AML-193 (cell line): Measurements from ENCODE around the gene IRAK1.

Experiments used
- DNase-seq, 2 experiments: peaks; one replicate each; lab custom pipeline; 2025; lab: John Stamatoyannopoulos, UW

IRAK1 gene

GRCh38 chrX:153971124-153971449 lies 48.6 kb downstream of the IRAK1 start:
- peak; percentile 32 to 39 for DNase-seq

DNA sequence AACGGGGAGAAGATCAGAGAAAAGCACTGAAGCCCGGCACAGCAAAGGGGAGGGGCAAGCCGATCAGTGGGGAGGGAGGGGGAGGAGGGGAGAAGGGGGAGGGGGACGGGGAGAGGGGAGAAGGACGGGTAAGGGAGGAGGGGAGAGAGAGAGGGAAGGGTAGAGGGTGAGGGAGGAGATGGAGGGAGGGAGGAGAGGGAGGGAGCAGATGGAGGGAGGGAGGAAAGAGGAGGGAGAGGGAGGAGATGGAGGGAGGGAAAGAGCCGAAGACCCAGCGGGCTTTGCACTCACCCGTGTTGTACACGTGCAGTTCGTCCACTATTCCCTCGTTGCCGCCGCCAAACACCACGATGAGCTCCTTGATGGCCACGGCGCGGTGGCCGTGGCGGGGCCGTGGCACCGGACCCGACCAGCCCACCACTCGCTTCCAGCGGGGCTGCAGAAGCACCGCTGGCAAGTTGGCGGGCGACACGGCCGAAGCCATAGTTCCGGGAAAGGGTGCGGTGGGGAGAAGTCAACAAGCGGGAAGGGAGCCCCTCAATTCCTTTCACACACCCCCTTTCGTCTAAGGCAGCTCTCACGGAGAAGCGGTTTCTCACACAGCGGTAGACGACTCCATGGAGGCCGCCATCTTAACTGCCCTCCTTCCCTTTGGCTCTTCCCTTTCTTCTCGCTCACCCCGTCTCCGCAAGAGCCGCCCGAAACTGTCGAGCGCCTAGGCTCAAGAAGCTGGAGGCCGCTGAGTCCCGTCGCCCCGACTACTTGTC lies 49.2 kb downstream of the IRAK1 start:
- DNase-seq: no peak

DNA sequence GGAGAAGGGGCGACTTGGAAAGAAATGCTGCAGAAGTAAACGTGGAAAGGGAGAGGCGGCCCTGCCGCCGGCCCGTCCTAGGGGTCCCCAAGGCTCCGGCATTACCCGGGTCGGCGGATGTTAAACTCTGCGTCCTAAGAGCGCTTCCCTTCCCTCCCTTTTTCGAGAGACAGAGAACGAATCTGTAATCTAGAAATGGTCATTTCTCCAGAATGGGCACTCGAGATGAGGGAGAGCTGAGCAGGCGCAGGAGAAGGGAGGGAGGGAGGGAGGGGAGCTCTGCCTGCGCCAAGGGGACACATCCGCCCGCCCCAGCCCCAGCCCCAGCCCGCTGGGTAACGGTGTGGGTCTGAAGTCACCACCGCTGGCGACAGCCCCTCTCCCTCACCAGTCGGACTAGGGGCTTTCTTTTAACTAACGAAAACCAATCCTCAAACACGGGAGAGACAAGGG lies 49.8 kb downstream of the IRAK1 start:
- DNase-seq: no peak

DNA sequence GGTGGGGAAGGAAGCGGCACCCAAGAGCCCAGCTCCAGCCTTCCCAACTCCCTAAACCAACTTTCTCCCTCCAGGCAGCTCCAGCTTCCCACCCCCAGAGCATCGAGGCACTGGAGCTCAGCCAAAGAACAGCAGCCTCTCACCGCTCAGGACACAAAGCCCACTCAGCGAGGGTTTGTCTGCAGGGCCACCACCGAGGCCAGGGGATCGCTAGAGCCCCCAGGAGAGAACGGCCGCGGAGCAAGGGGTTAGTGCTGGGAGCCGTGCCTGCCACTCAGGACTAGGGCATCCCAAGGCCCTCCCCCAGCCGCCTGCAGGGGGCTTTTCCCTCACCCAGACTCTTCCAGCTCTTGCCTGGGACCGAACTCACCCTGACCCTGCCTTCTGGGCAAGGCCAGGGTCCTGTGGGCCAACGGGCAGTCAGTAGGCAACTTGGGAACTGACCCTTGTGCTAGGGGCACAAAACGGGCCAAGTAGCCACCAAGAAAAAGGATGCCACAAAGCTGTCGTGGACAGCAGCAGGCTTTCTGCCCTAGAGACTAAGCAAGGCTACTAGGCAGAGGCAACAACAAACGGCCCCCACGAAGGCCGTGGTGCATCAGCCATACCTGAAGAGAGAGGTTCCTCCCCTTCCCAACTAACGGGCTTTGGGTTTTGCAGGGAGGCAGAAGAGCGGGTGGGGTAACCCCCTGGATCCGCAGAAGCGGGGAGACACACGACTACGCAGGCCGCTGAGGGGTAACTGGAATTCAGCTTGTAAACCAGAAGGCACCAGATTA lies 50.4 kb downstream of the IRAK1 start:
- no peak for DNase-seq

- no peak for DNase-seq
These were observed 51.0 kb downstream of the IRAK1 start for GRCh38 chrX:153968754-153969124.

DNA sequence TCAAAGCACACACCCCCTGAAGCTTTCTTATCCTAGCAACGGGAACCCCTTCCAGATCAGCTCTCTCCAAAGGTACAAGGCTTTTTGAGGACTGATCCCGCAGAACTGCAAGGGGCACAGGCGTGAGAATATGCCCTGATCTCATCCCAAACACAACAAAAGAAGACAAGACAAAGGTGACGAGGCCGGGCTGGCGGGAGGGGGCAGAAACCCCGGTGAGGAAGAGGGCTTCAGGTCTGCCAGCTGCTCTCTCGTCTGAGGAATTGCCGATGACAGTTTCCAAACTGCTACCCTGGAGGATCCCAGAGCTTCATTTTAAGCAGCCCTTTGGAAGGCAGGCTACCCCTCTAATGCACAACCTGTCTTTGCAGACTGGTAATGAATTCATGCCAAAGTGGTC lies 51.4 kb downstream of the IRAK1 start:
- no peak for DNase-seq

- DNase-seq: no peak
These were observed 52.0 kb downstream of the IRAK1 start for GRCh38 chrX:153967536-153968224.

- DNase-seq: no peak
These were observed 52.7 kb downstream of the IRAK1 start for GRCh38 chrX:153966841-153967535.

DNA sequence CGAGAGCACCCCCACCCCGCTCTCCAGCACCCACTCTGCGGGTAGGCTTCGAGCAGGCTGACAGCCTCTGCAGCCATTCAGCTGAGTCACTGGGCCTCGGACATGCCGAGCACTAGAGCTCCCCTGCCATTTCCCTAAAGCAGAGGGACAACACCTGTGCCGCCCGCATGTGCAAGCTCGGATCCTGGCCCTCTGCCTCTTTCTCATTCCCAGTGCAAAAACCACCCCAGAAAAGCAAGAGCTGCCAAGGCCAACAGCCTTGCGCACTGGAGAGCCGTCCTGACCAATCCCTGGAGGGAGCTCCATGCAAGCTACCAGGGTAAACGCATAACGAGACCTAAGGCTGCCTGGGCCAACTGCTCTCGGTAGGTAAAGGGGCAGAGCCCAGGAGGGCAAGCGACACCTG lies 53.4 kb downstream of the IRAK1 start:
- no peak for DNase-seq

- DNase-seq: no peak
These were observed 54.3 kb downstream of the IRAK1 start for GRCh38 chrX:153965406-153965805.

DNA sequence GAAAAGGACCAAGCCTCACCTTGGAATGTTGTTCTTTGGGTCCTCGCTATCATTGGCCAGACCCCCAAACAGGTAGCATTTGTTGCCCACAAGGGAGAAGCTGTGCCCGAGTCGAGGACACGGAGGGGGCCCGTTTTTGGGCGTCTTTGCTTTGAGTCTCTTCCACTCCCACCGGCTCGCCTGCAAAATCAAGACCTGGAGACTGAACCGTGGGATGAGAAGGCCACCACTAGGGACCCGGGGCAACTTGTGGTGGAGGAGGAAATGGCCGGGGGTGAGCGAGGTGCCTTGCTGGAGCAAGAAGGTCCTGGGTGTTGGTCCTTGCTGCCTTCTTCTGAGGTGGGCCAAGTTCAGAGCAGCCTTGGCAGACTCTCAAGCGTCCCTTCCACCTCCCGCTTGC lies 55.6 kb downstream of the IRAK1 start:
- DNase-seq: no peak

- no peak for DNase-seq
These were observed 56.2 kb downstream of the IRAK1 start for GRCh38 chrX:153963546-153963945.

- DNase-seq: no peak
These were observed 58.4 kb downstream of the IRAK1 start for GRCh38 chrX:153961292-153961691.

DNA sequence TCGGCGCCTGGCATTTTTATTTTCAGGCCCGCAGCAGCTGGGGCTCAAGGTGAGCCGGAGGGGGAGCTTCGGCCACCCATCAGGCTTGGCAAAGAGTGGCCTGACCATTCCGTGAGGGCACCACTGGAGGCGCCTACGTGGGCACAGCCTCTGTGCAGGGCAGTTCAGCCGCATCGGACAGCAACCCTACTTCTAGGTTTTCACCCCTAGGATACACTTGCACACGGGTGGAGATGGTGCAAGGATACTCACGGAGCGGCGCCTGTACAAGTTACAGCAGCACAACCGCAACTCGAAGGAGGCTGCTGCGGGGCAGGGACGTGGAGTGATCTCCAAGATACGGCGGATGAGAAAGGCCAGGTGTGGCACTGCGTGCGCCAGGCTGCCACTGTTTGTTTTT lies 58.9 kb downstream of the IRAK1 start:
- DNase-seq: no peak
